GM19372 (cell line): Measurements from ENCODE around the gene CROCC2.

Experiments used
- ATAC-seq: cut with Tn5 transposase; IDR thresholded peaks from one replicate; pipeline ENCODE4 v1.9.1; 2021; ENCODE audit warnings: mild to moderate bottlenecking, low read depth, moderate library complexity; ENCODE audit not compliant: unreplicated experiment

The CROCC2 gene

DNA sequence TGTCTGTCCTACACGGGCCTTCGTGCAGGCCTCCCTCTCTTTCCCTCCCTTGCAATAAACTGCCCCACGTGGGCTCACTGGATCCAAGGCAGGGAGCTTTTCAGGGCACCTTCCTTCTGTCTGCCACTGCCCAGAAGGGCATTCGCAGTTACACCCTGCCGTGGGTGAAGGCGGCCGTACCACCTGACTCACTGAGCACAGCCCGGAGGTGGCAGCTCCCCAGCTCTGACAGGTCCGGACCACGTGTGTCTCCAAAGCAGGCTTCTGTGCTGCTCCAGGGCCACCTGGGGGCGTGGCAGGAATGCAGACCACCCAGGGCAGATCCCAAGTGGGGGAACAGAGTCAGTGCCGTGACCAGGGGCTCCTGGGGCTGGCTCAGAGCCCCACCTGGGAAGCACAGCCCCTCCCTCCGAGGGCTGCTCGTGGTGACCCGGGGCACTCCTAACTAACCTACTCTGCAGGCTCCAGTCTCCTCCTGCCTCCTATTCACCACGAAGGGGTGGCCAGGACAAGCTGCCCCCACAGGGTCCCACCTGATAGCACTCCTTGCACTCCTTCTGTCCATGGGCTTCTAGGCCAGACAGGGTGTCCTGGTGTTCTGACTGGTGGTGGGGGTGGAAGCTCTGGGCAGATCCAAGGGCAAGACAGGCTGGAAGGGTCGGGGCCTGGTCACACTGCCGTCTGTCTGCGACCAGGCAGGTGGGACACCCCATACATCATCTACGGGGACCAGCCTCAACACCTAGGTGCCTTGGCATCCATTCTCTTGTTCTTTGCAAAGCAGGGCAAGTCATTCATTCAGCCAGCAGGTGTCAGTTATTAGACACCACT is 102.0 kb downstream of the CROCC2 start:
- ATAC-seq = no peak

DNA sequence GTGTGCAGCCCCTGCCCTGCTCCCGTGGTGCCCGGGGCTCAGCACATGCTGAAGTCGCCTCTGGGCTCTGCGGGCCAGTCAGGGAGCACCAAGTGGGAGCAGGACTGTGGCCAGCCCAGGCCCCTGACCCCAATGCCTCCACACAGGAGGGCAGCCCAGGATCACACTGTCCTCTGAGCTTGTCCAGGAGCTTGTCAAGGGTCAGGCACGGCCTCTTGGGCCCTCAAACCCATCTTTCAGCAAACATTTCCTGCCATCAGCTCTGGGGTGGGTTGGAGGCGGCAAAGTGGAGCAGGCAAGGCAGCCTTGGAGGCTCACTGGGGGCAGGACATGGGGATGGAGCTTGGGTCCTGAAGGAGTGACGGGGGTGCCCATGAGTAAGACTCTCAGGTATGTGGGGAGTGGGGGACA is 102.6 kb downstream of the CROCC2 start:
- no peak for ATAC-seq

DNA sequence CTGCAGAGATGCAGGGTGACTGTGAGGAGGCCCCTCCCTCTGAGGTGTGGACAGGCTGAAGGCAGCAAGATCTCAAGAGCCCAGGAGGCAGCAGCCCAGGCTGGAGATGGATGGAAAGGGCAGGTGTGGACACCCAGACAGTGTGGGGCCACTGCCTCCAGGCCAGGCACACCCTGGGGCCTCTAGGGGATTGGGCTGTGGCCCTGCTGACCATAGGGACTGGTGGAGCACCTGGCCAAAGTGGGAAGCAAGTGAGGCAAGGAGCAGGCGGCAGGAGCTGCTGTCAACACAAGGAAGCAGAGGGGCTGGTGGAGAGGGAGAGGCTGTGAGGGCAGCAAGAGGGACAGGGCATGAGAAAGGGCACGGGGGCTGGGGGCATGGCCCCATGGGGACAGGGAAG is 103.1 kb downstream of the CROCC2 start:
- ATAC-seq = no peak

DNA sequence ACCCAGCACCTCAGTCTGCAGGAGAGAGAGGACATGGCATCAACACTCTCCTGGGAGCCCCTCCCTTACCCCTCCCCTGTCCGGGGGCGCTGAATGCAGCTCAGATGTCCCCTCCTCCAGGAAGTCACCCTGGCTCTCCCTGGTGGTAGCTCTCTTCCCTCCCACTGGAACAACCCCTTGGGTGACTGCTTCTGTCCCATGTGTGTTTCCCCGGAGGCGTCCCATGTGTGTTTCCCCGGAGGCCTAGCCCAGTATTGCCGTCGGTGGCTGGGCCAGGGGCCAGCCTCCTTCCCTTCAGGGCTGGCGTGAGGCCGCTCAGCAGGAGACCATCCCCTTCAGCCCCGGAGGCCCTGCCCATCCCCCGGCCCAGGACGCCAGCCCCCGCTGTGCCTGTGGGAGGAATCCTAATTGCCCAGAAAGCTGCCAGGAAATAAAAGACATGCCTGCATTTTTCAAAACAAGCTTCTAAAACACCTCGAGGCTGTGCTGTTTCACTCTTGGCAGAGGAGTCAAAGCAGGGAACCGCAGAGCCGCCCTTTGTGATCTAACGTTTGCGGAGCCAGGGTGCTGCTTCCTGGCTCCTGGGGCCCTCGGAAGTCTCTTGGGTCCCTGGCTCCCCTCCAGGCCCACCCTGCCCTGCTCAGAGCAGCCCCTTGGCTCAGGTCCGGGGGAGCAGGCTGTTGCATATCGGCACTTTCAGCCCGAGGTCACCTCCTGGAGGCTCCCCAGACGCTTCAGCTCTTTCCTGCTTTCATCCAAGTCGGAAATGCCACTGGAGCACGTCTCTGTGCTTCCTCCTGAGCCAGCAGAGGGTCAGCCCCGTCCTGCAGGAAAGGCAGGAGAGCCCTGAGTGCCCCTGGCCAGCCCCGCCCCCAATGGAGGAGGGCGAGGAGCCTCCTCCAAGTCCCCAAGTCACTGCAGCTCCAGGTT is 103.7 kb downstream of the CROCC2 start:
- no peak for ATAC-seq

DNA sequence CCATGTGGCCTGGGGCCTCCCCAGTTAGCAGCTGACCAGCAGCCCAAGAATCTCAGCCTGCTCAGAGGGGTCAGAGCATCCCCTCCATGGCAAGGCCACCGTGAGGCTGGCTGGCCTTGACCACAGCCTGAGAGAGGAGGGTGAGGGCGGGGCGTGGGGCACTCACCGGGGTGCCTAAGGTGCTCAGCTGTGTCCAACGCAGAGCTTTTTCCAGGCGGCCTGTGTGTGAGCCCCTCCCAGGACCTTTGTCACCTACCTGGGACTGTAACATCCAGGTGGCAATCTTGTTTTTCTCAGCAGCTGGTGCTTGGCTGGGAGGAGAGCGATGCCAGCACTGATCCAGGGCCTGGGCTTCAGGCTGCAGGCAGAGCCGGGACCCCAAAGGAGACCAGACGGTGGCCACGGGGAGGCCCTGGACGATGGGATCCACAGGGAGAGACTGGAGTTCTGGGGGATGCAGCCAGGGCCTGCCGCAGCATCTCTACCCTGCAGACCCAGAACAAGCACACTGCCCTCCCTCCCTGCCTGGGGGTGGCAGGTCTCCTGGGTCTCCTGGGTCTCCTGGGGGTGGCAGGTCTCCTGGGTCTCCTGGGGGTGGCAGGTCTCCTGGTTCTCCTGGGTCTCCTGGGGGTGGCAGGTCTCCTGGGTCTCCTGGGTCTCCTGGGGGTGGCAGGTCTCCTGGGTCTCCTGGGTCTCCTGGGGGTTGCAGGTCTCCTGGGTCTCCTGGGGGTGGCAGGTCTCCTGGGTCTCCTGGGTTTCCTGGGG is 104.6 kb downstream of the CROCC2 start:
- no peak for ATAC-seq

DNA sequence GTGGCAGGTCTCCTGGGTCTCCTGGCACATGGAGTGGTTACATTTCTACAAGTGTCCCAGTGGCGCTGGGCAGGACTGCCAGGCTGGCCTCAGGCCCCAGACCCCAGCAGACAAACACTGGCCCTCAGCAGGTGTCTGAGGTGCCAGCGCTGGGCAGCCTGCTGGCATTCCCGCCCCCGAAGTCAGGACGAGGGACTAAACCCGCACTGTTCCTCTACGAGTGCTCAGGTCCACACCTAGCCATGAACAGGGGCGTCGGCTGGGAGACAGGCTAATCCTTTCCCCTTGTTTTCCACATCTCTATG is 105.1 kb downstream of the CROCC2 start:
- ATAC-seq = no peak

DNA sequence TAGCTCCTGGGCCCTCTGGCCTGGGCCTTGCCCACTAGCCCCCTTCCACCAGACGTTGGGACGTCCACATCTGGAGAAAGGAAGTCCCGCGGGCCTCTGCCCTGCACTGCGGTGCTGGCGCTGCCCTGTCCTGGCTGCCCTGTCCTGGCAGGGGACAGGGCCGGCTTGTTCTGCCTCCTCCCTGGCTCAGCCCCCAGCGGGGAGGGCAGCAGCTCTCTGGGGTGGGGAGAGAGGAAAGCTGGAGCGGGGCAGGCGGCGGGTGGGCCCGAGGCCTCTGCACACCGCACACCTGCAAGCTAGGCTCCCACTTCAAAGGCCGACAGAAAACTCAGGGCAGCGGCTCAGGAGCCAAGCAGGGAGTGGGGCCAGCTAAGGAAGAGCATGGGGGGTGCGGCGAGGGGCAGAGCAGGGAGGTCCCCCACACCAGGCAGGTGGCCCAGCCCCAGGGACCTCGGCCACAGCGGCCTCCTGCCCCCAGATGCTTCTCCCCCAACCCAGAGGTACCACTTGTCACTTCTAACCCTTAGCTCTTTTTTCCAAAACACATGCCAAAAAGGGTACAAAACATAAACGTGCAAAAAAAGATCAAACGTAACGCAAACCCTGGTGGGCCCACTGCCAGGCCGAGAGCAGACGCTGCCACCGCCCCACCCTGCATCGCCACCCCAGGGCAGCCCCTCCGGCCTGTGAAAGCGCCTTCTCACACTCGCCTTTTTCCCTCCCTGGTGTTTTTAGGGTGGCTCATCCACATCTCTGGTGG is 105.8 kb downstream of the CROCC2 start:
- no peak for ATAC-seq

DNA sequence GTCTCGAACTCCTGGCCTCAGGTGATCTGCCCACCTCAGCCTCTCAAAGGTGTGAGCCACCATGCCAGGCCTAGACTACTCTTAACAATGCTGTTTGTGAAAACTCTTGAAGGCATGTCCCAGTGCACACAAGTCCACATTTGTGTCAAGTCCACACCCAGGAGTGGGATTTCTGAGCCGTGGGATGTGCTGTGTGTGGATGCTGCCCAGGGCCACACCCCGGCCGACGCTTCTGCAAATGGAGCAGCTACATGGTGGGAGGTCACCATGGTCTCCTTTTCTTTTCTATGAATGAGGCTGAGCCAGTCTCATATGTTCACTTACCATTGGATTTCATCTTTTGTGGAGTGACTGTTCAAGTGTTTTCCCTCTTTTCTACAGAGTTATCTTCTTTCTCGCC is 108.1 kb downstream of the CROCC2 start:
- ATAC-seq = no peak

DNA sequence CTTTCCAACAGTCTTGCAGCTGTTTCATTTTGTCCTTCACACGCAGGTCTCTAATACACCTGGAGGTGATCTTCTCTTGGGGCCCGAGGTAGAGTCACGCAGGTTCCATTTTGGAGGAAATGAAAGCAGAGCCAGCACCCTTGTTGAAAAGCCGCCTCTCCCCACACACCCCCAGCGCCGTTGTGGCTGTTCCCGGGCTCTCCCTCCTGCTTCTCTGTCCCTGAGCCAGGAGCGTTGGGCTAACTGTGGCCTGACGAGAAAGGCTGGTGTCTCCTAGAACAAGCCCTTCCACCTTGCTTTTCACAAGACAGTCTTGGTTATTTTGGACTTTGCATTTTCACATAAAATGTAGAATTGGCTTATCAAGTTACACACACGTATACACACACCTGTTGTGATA is 108.6 kb downstream of the CROCC2 start:
- ATAC-seq = no peak

DNA sequence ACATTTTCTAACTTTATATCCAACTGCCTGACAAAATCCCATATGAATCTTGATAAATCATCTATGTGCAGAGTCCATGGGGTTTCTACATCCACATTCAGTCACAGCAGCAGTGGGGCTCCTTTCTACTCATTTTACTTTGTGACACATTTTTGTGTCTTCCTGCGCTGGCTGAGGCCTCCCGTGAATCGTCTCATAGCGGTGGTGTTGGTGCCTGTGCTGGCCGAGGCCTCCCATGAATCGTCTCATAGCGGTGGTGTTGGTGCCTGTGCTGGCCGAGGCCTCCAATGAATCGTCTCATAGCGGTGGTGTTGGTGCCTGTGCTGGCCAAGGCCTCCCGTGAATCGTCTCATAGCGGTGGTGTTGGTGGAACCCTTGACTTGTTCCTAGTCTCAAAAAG is 109.3 kb downstream of the CROCC2 start:
- ATAC-seq = no peak

DNA sequence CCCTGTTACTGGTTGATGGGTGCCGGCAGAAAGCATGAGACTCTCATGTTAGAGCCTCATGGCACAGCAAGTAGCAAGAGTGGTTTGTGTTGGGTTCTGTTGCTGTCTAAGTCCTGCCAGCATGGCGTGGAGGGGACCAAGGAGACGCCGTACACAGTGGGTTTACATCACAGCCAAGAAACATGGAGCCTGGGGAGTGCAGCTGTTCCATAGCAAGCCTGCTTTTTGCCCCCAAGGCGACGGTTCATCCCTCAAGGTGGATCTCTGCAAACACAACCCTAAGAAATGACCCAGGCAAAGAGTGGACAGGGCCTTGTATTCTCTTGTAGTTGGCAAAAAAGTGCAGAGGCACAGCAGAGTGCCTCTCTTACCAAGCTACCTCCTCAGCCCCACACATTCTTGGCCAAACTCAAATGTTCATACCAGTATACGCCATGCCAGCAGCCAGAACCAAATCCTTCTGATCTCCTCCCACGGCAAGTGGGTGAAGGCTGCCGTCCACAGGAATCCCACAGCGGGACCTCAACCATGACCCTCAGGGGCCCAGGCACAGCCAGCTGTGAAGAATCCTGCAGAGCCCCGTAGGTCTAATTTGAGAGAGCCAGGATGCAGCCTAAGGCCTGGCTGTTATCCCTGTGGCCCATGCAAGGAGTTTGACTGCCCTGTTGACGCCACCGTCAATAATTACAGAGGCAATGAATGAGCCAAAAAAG is 111.2 kb downstream of the CROCC2 start:
- ATAC-seq = no peak

DNA sequence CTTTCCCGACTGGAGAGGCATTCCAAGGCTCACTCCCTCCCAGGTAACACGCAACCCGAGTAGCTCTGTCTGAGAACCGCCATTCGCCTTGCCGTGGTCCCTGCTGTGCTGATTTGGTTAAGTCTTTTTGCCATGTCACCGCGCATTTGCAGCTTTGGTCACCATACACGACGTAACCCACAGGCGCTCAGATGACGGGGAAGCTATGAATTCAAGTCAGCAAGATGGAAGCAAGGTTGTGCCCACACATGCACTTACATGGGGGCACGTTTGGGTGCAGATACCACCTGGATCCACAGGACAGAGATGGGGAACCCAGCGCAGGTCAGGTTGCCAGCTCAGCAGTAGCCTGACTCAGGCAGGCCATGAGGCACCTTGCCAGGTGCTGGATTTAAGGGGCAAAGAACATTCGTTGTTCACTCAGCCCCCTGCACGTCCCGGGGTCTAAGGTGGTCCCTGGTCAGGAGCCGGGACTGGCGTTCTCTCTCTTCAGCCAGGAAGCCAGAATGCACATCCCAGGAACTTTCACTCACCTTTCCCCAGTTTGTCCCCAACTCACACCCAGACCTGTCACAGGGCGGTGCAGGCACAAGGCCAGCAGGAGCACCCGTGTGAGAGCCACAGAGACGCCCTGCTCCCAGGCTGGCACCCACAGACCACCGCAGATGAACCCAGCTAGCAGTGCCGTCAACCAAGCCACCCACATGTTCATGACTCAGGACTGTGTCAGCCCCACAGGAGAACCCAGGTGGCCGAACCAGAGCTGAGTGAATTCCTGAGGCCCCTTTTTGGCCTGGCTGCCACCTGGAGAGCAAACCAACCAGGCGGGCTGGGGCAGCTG is 112.1 kb downstream of the CROCC2 start:
- no peak for ATAC-seq

DNA sequence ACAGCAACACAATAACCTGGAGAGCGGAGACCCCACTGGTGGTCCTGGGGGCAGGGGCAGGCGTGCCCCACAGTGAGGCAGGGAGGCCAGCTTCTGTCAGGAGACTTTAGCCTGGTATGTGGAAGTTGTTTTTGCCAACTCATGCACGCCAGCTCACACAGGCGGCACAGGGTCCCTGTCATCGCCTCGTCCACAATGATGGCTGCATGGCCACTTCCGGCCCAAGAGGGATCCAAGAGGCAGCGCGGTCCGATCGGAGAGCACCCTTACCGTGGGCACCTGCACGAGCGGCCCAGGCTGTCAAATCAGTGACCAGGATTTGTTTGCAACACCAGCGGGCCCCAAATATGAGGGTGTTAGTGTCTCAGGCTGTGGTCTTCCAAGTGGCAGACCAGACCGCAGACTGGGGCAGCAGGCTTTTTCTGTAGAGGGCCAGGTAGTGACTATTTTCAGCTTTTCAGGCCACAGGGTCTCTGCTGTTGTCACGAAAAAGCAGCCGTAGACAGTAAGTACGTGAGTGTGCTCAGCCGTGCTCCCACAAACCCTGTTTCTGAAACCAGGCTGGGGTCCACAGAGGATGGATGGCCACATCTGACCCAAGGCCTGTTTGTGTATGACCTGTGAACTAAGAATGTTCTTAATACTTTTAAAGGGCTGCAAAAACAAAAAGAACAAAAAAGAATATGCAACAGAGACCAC is 113.5 kb downstream of the CROCC2 start:
- ATAC-seq = no peak

DNA sequence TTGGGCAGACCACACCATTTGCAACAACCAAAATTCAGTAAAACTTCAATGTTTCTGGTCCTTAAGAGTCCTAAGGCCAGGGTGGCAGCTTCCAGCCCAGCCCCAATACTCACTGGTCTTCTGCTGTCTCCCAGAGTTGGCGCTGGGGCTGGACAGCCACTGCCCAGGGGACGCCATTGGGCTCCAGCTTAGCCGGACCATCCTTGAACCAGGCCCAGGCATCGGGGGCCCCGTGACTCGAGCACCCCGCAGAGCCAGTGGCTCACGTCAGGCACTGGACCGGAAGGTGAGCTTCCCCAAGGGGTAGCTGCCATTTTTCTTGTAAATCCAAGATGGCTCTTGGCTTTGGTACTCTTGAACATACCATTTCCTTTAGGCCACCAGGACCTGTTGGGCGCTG is 114.1 kb downstream of the CROCC2 start:
- ATAC-seq = no peak

DNA sequence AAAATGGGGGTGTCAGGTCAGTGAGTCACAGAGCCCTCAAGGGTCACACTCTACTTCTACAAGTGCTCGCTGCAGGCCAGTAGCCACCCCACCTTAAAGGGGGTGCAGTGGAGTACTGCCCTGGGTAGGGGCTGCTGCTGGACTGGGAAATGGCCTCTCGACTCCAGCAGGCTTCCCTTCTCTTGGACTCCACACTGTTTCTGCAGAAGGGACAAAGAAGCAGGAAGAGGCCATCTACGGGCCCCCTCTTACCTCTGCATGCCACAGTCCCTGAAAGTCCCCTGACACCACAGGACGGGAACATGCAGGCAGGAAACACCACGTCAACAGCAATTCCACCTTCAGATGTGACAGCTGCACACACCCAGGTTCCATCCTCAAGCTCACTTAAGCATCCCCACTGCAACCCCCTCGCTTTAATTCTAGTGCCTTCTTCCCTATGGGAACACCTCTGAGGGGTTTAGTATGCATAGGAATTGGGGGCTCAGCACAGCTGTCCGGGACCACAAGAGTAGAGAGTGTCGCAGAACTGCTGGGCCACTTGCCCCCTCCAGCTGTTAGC is 114.6 kb downstream of the CROCC2 start:
- ATAC-seq = no peak

DNA sequence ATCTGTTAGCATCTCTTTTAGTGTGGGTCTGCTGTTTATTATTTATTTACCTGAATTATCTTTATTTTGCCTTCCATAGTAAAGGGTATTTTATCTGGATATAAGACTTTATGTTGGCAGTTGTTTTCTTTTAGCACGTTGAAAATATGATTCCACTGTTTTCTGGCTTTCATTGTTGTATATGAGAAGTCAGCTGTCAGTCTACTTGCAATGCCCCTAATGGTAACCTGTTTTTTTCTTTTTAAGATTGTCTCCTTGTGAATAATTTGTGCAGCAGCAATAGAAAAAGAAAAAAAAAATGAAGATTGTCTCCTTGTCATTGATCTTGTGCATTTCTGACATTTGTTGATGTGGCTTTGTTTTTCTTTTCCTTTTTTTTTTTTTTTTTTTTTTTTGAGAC is 119.5 kb downstream of the CROCC2 start:
- no peak for ATAC-seq

DNA sequence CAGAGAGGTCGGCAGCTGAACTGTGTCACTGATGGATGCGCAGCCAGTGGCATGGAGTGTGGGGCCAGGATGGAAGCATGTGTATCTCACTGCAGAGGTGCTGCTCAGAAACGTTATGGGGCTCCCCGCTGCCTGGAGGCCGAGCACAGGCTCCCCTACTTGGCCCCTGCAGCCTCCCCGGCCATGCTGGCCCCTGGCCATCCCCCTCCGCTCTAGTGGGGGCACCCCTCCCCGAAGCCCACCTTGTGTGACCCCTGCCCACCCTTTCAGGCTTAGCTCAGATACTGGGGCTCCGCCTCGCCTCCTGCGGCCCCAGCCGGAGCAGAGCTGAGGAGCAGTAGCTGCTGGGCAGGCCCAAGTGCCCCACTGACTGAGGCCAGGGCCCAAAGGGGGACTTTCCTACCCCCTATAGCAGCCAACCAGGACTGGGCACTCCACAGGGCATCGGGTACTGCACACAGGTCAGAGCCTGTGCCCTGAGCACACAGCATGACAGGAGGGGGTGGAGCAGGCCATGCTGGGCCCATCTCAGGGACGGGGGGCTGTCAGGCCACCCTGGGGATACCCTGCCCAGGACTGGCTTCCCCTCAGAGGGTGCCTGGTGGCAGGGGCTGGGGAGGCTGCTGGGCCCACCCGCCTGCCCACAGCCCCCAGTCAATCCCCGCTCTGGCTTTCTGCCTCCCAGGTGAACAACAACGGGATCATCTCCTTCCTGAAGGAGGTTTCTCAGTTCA is 123.6 kb downstream of the CROCC2 start:
- no peak for ATAC-seq
